Measurements from ENCODE around the gene COLEC12.

Gene COLEC12

DNA sequence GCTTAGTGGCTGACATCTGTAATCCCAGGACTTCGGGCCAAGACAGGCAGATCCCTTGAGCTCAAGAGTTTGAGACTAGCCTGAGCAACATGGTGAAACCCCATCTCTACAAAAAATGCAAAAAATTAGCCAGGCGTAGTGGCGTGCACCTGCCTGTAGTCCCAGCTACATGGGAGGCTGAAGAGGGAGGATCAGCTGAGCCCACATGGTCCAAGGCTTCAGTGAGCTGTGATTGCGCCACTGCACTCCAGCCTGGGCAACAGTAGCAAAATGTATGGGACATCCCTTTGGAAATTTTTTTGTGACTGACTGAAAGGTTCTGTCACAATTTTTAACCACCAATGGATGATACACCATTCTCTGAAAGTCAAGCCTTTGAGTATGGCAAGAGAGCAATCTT, 6.3 kb upstream of the COLEC12 start:
- DNase-seq (ENCODE audit: extremely low spot score, insufficient read length, low read depth) (no peak), FAIRE-seq (no peak)

DNA sequence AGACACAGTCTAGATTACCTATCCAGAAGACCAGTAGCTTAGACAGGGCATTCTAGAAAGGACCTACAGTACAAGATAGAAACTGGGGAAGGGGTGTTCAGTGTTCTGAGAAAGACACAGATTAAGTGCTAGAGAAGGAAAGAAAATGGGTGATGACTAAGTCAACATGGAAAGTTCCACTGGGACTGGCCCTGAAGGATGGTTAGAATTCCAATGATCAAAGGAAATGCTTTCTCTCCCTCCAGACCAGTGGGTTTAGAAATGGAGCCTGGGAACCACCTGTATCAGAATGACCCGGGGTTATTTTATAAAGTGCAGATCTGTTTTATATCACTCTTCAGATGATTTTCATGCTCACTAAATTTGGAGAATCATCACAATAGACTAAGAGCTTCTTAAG, 5.8 kb upstream of the COLEC12 start:
- FAIRE-seq, result no peak
- no peak for DNase-seq (ENCODE audit: extremely low spot score, insufficient read length, low read depth)

DNA sequence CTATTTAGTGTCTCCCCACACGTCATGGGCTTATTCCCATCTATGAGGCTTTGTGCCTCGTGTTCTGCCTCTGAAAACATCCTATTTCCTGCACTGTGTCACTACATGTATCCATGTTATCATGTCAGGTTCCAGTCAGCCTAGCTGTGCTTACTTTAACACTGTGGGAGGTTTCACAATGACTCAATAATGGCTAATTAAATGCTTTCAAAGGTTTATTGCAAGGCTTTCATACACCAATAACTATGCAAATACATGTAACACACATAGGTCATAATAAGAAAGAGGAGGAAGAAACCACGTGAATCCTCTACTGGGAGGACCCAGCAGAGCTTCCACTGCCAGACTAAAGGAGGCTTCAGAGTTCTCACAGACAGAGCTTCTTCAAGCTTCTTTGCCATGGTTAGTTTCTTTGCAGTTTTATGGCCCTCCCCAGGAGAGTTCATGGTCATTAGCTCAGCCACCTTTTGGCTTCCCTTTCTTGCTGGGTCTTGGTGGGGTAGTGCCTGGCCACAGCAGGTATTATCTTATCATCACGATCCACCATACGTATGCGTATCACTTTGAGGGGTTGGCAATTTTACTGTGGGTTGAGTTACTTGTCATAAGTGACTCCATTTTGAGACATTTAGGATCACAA, 5.1 kb upstream of the COLEC12 start:
- DNase-seq (ENCODE audit: extremely low spot score, insufficient read length, low read depth), result peak; percentile 46
- peak; percentile 83 for FAIRE-seq

DNA sequence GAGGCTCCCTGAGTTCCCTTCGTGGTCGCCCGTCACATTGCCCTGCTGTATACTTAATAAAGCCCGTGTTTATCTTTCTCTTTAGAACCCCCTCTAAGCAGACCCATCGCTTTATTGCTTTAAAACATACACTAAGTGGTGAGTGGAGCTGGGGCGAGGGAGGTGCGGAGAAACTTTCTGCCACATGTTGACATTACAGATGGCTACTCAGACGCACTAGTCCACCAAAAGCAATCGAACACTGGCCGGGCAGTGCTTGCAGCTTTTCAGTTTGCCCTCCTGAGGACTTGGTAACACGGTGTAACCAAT, 859 bp upstream of the COLEC12 start:
- no peak for FAIRE-seq
- DNase-seq (ENCODE audit: extremely low spot score, insufficient read length, low read depth), result no peak

DNA sequence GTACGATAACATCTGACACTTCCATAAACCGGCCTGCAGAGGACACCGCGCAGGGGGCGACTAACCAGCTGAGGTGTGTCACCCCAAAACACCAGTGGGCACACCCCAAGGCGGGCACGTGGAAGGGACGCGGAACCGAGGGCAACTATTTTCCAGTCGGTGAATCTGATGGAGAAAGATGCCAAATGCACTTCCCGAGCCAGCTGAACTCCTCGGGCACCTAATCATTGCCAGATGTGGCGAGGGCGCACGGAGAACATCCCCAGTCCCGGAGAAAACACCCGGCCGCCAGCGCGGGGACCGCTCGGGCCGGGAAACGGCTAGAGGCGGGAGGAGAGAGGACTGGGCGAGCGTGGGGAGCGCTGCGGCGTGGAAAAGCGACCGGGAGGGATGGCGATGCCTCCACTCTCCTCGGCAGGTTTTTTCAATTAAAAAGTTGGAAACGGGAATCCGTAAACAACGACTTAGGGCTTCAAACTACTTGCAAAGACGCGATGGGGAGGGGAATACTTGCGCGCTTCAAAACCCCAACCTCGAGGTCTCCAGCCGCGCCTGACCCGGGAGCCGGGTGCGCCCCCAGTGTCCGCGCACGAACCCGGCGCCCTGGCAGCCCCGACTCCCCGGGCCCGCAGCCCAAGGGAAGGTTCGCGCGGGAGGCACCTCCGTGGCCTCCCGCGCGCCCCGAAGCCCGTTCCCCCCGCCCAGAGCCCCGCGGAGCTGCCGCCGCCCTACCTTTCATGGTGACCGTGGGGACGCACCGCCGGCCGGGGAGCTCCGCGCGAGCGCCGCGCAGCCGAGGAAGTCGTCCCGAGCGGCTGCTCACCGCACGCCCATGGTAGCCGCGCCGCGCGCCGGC, 497 bp downstream of the COLEC12 start:
- DNase-seq (ENCODE audit: extremely low spot score, insufficient read length, low read depth), result no peak

DNA sequence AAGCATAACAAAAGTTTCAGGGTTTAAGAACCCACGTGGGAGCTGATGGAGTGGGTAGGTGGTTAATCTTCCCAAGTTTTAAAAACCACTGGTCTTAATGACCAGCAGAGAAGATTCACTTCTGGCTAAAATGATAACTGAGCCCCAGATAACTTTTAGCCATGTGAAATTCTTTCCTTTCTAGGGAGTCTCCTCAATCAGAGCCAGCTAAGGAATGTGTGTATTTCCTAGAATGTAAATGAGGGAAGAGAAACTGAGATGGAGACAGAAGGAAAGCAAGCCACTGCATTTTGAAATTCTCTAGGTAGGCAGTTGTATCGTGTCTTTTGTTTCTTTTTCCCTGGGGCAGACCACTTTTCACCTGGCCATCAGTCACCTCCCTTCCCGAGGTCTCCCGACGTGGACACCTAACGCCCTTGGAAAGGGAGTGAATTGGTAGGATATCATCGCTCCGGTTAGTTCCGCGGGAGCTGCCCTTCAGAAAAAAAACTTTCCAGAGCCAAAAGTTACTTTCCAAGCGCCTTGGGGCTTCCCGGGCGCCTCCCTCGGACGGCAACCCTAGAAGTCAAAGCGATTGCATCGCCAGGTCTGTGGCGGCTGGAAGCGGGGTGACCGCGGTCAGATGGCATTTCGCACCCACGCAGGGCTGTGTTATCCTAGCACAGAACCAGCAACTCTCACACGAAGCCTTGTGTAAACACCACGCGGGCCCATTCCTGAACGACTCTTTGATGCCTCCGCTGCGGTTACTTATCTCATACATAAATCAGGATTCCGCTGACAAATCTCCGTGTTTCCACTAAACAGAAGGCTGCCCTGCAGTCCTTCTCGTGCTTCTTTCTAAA, 1.3 kb downstream of the COLEC12 start:
- DNase-seq (ENCODE audit: extremely low spot score, insufficient read length, low read depth) (no peak), FAIRE-seq (no peak)

More for the DNA sequence above, 497 bp downstream of the COLEC12 start:
- no peak for FAIRE-seq

DNA sequence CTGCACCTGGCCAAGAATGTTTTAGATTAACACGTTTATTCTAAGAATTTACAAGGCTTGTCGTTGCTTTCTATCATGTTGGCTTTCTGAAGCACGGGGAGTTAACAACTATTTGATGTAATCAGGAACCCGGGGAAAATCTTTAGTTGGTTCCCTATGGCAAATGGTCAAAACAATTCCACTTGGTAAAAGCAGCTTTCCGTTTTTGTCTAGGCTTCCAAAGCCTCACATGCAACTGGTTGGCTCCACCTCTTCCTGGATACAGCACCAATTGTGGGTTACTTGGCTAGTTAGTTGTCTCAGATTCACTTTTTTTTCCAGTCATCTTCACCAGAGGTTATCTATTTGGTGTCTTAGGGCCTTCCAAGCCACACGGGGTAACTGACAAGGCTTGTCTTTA, 2.8 kb downstream of the COLEC12 start:
- FAIRE-seq, result no peak
- no peak for DNase-seq (ENCODE audit: extremely low spot score, insufficient read length, low read depth)

DNA sequence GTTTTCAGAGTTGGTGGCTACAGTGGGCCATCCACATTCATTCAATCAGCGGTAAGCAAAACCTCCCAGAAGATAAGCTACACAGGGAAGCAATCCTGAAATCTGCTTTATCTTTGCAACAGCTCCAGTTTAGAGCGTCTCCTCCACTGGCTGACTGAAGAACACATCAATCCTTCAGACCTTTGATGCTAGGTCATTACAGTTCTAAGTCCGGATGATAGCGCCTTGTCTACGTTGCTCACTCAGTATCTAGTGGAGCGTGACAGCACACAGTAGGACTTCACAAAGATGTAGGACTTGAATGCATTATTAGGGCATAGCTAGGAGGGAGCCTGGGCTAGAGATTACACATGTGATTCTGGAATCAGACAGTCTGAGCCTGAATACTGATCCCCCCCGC, 5.0 kb downstream of the COLEC12 start:
- FAIRE-seq (no peak), DNase-seq (ENCODE audit: extremely low spot score, insufficient read length, low read depth) (no peak)

DNA sequence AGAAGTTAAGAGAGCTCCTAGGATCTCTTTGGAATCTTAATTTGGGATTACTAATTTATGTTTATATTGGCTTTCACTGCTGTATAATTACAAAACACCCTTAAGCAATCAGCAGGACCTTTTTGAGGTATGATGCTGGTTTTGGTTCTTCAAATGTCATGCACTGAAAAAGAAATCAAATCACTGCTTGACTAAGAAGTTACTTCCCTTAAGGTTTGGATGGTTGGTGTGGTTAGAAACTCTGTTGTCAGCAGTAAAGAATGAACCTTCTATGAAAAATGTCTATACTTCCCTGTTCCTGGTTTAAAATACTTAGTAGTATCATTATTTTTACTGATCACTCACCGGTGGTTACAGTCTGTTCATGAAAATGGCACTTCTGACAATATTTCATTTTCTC, 5.5 kb downstream of the COLEC12 start:
- FAIRE-seq (no peak), DNase-seq (ENCODE audit: extremely low spot score, insufficient read length, low read depth) (no peak)

DNA sequence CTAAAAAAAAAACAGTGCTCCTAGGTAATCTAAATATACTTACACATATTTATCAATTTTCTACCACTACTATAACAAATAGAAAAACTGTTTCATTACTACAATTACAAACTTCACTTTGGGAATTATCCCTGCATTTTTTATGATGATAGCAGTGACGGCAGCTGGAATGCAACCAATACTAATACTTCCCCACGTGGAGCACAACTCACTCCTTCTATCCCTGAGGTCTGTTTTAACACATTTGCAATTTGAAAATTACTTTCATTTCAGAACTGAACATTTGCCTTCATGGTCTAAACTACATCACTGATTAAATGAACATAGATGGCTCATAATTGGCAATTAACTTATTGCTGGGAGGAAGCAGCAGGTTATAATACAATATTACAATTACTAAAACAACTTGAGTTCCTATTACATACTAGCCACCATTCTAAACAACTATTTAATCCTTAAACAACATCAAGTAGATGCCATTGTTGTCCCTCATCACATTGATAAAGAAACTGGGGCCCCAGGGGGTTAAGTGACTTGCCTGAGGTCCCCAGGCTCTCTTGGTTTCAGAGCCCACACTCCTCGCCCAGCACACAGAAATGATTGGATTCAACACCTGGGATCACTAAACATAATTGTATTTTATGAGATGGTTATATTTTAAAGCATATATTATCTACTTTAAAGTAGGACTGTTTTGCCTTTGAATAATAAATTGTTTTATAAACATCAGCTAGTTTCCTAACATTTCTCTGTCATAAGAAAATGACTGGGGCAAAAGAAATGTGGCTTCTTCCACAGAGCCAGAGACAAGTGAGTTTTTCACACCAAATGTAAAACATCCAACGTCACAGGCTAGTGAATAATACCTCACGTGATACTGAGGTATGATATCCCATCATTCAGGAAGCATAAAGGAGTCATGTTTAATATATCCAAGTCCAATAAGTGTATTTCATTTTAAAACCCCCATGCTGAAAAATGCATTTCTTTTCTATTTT, 6.2 kb downstream of the COLEC12 start:
- DNase-seq (ENCODE audit: extremely low spot score, insufficient read length, low read depth), result no peak
- no peak for FAIRE-seq

DNA sequence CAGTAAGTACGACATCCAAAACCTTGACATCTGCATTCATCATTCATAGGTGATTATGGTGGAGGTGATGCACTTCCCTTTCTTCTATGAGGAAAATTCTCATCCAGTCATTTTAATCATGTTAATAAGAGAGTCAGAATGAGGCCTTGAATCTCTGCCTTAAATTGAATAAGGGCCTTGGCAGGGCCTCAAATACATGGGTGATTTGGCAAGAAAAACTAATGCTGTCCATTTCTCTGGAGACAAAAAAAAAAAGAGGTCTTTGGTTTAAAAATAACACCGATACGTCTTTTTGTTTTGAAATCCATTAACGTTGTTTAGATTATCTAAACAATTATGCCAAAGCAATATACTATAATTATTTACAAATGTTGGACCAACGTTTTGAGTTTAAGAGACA, 8.1 kb downstream of the COLEC12 start:
- no peak for FAIRE-seq

DNA sequence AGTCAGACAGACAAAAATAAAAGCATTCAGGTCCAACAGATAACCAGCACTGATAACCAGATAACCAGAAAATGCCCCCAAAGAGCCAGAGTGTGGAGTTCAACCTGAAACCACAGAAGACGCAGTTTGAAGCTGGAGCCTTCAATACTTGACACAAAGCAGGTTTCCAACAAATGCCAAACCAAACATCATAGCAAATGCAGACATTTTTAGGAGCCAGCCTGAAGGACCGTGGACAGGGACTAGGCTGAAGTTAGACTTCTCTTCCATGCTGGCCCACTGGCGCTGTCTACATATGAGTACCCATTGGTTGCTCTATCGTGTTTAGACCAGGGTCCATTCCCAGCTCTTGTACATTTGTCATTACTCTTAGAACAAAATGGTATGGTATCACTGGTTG, 9.9 kb downstream of the COLEC12 start:
- DNase-seq (ENCODE audit: extremely low spot score, insufficient read length, low read depth), result no peak
- no peak for FAIRE-seq

More for the DNA sequence above, 8.1 kb downstream of the COLEC12 start:
- DNase-seq (ENCODE audit: extremely low spot score, insufficient read length, low read depth), result no peak

DNA sequence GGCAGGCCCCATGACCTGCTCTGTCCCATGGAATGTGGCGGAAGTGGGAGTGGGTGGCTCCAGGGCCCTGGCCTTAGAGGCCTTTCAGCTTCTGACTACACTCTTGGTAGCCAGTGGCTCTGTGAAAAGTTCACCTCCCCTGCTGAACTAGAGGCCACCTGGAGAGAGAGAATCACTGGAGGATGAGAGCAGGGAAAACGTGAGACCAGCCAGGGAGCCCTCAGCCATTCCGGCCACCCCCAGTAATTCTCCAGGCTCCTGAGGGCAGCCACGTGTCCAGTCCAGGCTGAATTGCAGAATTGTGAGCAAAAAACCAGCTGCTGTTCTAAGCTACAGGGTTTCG, 10.5 kb downstream of the COLEC12 start:
- FAIRE-seq (no peak), DNase-seq (ENCODE audit: extremely low spot score, insufficient read length, low read depth) (no peak)

DNA sequence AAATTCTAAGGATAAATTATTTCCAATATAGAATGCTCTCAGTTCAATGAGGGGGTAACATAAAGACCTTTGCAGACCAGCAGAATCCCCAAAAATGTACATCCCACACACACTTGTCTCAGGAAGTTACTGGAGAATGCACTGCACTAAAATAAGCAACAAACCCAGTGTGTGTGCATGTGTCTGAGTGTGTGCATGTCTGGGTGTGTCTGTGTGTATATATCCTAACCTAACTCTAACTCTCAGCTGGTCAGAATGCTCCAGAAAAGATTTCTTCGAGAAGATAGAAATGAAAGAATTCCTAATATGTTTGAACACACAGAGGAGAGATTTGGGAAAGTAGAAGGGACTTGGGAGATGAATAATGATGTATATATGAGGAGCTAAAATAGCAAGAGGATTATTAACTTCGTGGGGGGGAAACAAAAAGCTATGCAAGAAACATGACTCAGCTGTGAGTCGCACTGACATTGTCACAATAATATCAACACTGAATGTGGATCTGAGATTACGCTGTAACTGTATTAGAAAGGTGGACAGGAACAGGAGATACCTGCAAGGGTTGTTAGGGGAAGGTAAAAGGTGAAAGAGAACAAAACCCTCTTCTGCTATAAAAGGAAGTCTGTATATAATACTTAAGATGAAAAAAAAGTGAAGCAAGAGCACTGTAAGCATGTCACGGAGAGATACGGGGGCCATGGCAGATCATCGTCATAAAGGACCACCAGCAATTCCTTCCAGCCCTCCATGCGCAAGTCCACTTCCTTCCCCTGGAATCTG, 11.1 kb downstream of the COLEC12 start:
- FAIRE-seq (no peak), DNase-seq (ENCODE audit: extremely low spot score, insufficient read length, low read depth) (no peak)

DNA sequence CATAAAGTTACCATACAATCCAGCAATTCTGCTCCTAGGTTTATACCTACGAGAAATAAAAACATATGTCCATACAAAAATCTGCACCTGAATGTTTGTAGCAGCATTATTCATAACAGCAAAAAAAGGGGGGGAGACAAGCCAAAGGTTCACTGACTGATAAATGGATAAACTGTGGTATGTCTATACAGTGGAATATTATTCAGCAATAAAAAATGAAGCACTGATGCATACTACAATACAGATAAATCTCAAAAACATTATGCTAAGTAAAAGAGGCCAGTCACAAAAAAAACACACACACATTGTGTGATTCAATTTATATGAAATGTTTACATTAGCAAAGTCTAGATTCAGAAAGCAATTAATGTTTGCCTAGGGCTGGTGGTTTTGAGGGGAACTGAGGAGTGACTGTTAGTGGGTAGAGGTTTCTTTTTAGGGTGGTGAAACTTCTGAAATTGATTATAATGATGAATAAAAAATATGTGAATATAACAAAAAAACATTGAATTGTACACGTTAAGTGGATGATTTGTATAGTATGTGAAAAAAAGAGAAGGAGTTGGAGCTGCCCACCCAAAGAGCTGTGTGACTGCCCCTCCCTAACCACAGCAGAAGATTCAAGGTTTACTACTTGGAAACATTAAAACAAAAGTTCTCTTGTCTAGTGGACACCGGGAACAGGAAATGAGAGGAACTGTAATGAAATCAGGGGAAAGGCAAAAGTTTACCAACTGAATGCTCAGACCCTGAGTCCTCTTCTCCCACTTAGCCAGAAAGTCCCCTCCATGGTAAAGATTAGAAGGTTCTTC, 13.4 kb downstream of the COLEC12 start:
- DNase-seq (ENCODE audit: extremely low spot score, insufficient read length, low read depth), result no peak
- no peak for FAIRE-seq

DNA sequence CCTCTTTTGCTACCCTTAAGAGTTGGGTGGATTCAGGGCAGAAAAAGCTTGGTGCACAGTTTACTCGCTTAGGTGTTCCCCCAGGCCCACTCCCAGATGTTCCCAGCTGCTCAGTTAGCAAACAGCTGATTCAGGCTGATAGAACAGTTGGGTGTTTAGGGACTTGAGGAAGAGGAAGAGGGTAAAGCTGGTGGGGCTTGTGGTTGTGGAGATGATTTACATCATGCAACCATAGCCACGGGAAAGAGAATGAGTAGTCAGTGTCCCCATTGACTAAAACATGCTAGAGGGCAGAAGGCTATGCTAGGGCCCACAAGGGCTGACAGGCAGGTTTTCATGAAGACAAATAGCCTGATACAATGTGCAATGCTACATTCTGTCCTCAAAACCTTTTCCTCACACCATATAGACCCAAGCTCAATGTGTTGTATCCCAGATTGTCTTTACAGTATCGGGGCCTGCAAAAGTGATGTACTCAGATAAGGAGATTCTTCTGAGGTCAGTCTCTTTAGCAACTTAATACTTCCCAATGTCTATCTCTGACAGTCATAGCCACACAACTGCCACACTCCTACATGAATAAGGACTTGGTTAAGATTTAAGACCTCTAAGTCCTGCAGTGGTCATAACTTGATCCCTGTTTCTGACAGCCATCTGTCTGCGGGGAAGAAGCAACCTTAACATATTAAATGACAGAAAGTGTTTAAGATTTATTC, 15.6 kb downstream of the COLEC12 start:
- no peak for DNase-seq (ENCODE audit: extremely low spot score, insufficient read length, low read depth)
- peak; percentile 39 for FAIRE-seq

DNA sequence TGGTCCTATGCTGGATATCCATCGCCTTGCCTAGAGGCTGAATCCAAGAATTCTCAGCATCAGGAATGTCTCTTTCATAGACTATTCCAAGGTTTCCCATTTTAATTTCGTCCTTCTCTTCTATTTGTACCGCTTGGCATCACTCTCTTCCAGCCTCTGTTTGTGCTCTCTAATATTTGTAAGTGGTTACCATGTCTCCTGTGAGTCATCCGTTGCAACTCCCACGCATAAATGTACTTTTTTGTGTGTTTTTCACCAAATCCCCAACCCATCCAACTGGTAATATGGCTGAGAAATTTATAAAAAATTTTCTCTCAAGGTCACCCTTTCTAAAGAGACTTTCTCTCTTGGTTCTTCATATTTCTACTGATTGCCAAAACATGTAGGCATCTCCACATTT, 21.8 kb downstream of the COLEC12 start:
- DNase-seq (ENCODE audit: extremely low spot score, insufficient read length, low read depth) (no peak), FAIRE-seq (no peak)

DNA sequence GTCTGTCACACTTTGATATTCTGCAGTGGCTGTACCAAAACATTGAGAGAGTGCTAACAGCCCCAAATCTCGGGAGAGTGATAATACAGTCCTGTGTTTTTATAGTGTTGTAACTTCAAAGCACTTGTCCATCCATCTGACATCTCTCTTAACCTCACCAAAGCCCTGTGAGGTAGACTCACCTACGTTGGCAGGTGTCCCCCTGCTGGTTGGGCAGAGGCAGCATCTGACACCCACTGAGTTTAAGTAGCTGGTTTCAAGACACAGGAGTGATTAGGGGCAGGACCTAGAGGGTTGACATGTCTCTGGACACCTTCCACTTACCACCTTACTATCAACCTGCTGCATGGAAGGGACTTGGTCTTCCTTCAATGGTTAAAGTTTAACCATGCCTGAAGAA, 22.9 kb downstream of the COLEC12 start:
- no peak for FAIRE-seq
- DNase-seq (ENCODE audit: extremely low spot score, insufficient read length, low read depth), result no peak
